GM12878 (cell line): ENCODE results near the gene PGLYRP4. TPM values are rescaled to one million over a fixed set of nuclear protein-coding genes. Genes with fewer than 3 reads are reported as not detected.

Experiments
- ATAC-seq: fragments of 200-7000 bp; cut with Tn5 transposase; 3 replicates; pipeline ENCODE4 v1.9.1; 2020; ENCODE audit warnings: mild to moderate bottlenecking, moderate library complexity
- BruUV-seq: library from RNA; stranded (reverse); fragments of 400-500 nt; replicated peaks from 2 replicates; lab custom pipeline; 2021; lab: Mats Ljungman, UMichigan
- CTCF ChIA-PET: fragments of 300-600 bp; sonication (Branson Sonifier 250); formaldehyde crosslinking; extraction: SDS; loops from one replicate; lab custom pipeline; 2021; ENCODE audit warnings: inconsistent platforms; lab: Yijun Ruan, JAX
- POLR2A ChIA-PET: fragments of 350-600 bp; formaldehyde crosslinking; extraction: SDS; loops from one replicate; lab custom pipeline; 2021; ENCODE audit warnings: inconsistent platforms; lab: Charles Lee
- RAD21 ChIA-PET: fragments of 300-600 bp; sonication (Branson Sonifier 250); formaldehyde crosslinking; loops from one replicate; lab custom pipeline; 2023; ENCODE audit warnings: antibody characterized with exemption; ENCODE audit not compliant: unreplicated experiment; lab: Charles Lee
- SMC1A ChIA-PET: fragments of 300-600 bp; sonication (Branson Sonifier 250); formaldehyde crosslinking; loops from one replicate; lab custom pipeline; 2023; ENCODE audit not compliant: unreplicated experiment, uncharacterized antibody; lab: Charles Lee
- DNase-seq: peaks from one replicate; pipeline ENCODE4 v3.0.0-alpha.2; 2011; ENCODE audit warnings: low read depth, low spot score
- FAIRE-seq: peaks from 3 replicates; lab custom pipeline; 2011; peaks lifted over from hg19 to GRCh38; lab: Jason Lieb, UNC
- H2AFZ ChIP-seq: 2 replicates; pipeline ENCODE4 v1.6.0; 2011; ENCODE audit warnings: low read depth, low read length, control low read depth; ENCODE audit not compliant: control insufficient read depth
- H3K27ac ChIP-seq: 2 replicates; pipeline ENCODE4 v1.5.1; 2011; ENCODE audit warnings: control low read depth; ENCODE audit not compliant: control insufficient read depth, insufficient read depth
- H3K27me3 ChIP-seq, 2 experiments: replicated peaks in 1 of 2; 2 replicates each; pipeline versions ENCODE4 v1.6.0 to v1.6.1; 2011; ENCODE audit warnings: low read length in 1 of 2; ENCODE audit not compliant: control insufficient read depth in 2 of 2, insufficient read depth in 2 of 2
- H3K36me3 ChIP-seq, 2 experiments: 2 replicates each; pipeline ENCODE4 v1.5.1; 2011; ENCODE audit warnings: low read length in 1 of 2; ENCODE audit not compliant: control insufficient read depth in 2 of 2, insufficient read depth in 2 of 2
- H3K4me1 ChIP-seq: 2 replicates; pipeline ENCODE4 v1.6.1; 2011; ENCODE audit warnings: mild to moderate bottlenecking, low read length, moderate library complexity, mixed read lengths; ENCODE audit not compliant: control insufficient read depth, insufficient read depth
- H3K4me2 ChIP-seq: 2 replicates; pipeline ENCODE4 v1.6.0; 2011; ENCODE audit warnings: control low read depth; ENCODE audit not compliant: control insufficient read depth, insufficient read depth
- H3K4me3 ChIP-seq: fragments of 200-600 bp; sonication (generic); 2 replicates; pipeline ENCODE4 v1.5.1; 2016
- H3K79me2 ChIP-seq: 2 replicates; pipeline ENCODE4 v1.6.0; 2011; ENCODE audit warnings: low read length; ENCODE audit not compliant: control insufficient read depth, insufficient read depth
- H3K9ac ChIP-seq: 2 replicates; pipeline ENCODE4 v1.8.0; 2011; ENCODE audit warnings: low read length, control low read depth, mixed read lengths; ENCODE audit not compliant: control insufficient read depth, insufficient read depth
- H3K9me3 ChIP-seq: replicated peaks from 3 replicates; pipeline ENCODE4 v1.5.1; 2011; ENCODE audit warnings: mild to moderate bottlenecking, low read length; ENCODE audit not compliant: control insufficient read depth, insufficient read depth
- H4K20me1 ChIP-seq: 2 replicates; pipeline ENCODE4 v1.6.0; 2011; ENCODE audit not compliant: control insufficient read depth, insufficient read depth
- CTCF ChIP-seq, 3 experiments: IDR thresholded peaks in 2 of 3; conservative IDR thresholded peaks in 1 of 3; 2 replicates each; pipeline ENCODE4 v1.5.1; 2011; ENCODE audit warnings: low read depth in 3 of 3, low read length in 3 of 3, mild to moderate bottlenecking in 3 of 3, control low read depth in 2 of 3, moderate library complexity in 2 of 3, inconsistent platforms in 1 of 3, mixed read lengths in 1 of 3; ENCODE audit not compliant: control insufficient read depth in 2 of 3, insufficient read depth in 1 of 3; ENCODE audit errors: extremely low read depth in 1 of 3
- EP300 ChIP-seq, 2 experiments: fragments of 150-350 bp in 1 of 2; IDR thresholded peaks; 2 replicates each; pipeline ENCODE4 v1.6.1; 2011 to 2012; ENCODE audit warnings: low read depth in 2 of 2, low read length in 2 of 2, borderline replicate concordance in 1 of 2, improper control_type of control experiment in 1 of 2, inconsistent platforms in 1 of 2; ENCODE audit not compliant: control insufficient read depth in 1 of 2
- RAD21 ChIP-seq: IDR thresholded peaks from 2 replicates; pipeline ENCODE4 v1.6.1; 2011; ENCODE audit warnings: mild to moderate bottlenecking, low read depth, low read length, moderate library complexity; ENCODE audit not compliant: insufficient read depth
- ZNF384 ChIP-seq: IDR thresholded peaks from 2 replicates; pipeline ENCODE4 v1.6.1; 2012; ENCODE audit warnings: low read depth, mild to moderate bottlenecking, low read length, improper control_type of control experiment, borderline replicate concordance
- WGBS: methylation state at CpG from one replicate; pipeline ENCODE4 v1.1.6; 2016; ENCODE audit warnings: low lambda C conversion rate; ENCODE audit not compliant: insufficient replicate concordance, insufficient coverage; ENCODE audit errors: missing lambda C conversion rate; 5-methylcytosine and 5-hydroxymethylcytosine counted together
- in situ Hi-C: fragments of 300-500 bp; cut with MboI; formaldehyde crosslinking; loops from 9 replicates; pipeline ENCODE4 v1.14.3; 2018; ENCODE audit warnings: mixed read lengths
- intact Hi-C: fragments of 100-400 bp; cut with micrococcal nuclease; formaldehyde crosslinking; loops from one replicate; pipeline ENCODE4 v1.14.2; 2022; ENCODE audit not compliant: unreplicated experiment
- polyA plus RNA-seq, 11 experiments: library from polyadenylated mRNA; depleted of rRNA in 4 of 11; unstranded in 6 of 11; stranded (reverse) in 5 of 11; fragments of >200 nt; fragmentation: Nextera tagmentation in 4 of 11; fragmentation: Illumina TruSeq in 1 of 11; extraction: Ambion mirVana in 4 of 11; extraction: Trizol in 1 of 11; gene quantifications; 1 replicate in 1 of 11; 2 replicates in 10 of 11; pipeline versions ENCODE4 v1.2.1 to v1.2.3, GENCODE V29; 2011 to 2016; ENCODE audit warnings: inconsistent platforms in 2 of 11, missing spikeins in 2 of 11, low read depth in 1 of 11
- total RNA-seq, 4 experiments: library from RNA; depleted of rRNA in 3 of 4; stranded (reverse); fragments of >200 nt in 3 of 4; fragmentation: Illumina TruSeq in 1 of 4; extraction: Trizol in 1 of 4; gene quantifications; 2 replicates each; pipeline versions ENCODE4 v1.2.1 to v1.2.3, GENCODE V29; 2013 to 2021

The PGLYRP4 gene
- total and polyA plus RNA-seq, 10 of the 15 experiments (the other 5 are each of a cell fraction or from before 2014, with no cell fraction given) = 0.22 to 3.0 (median 0.44) TPM

- no peaks in the 10 kb centered on the region for H3K27me3 ChIP-seq
- DNase-seq (no peak), ATAC-seq (no peak), FAIRE-seq (no peak)
- TF ChIP-seq EP300 (IDR thresholded peaks at IDR 0.05; ENCODE audit: borderline replicate concordance in 1 of 2, control insufficient read depth in 1 of 2, low read depth in 2 of 2, low read length in 2 of 2) = no peak
- peak; percentile 59 for TF ChIP-seq RAD21
- TF ChIP-seq ZNF384 = no peak
- peak in 2 of 3 experiments; percentile 25 to 36; a peak in 3 of 6 replicates for TF ChIP-seq CTCF (IDR thresholded peaks at IDR 0.05 in 2 of 3, conservative IDR thresholded peaks at IDR 0.05 in 1 of 3; ENCODE audit: control insufficient read depth in 2 of 3, extremely low read depth in 1 of 3, insufficient read depth in 1 of 3, low read depth in 3 of 3, low read length in 3 of 3)
- intact Hi-C loops (no loop called here), in situ Hi-C loops (no loop called here)
- H3K9ac ChIP-seq = no peak within 1 kb of the TSS
- no peak within 1 kb of the TSS for H2AFZ ChIP-seq
- ChIA-PET POLR2A (interaction anchor here (1.2 kb wide), 1 partner anchor 39 kb away, joined by 3 read pairs; no protein-coding TSS in a partner anchor), RAD21 (interaction anchor here (0.7 to 2.1 kb wide), 6 partner anchors 13 to 42 kb away, joined by 3 to 6 read pairs (median 4); partner anchors contain the start of gene PGLYRP4), CTCF (interaction anchor here (0.7 to 5.1 kb wide), 11 partner anchors 15 to 316 kb away, joined by 3 to 40 read pairs (median 3); no protein-coding TSS in a partner anchor), SMC1A (interaction anchor here (0.8 to 3.1 kb wide), 10 partner anchors 8 to 198 kb away, joined by 3 to 14 read pairs (median 4); no protein-coding TSS in a partner anchor)
- no peak within 1 kb of the TSS for H3K4me2 ChIP-seq
- no peaks in the 10 kb centered on the region for H3K9me3 ChIP-seq
- no TSS peak for BruUV-seq
- no peaks in the 10 kb centered on the region for H3K4me1 ChIP-seq
- no peaks in the 10 kb centered on the region for H3K79me2 ChIP-seq
- H3K27ac ChIP-seq = no peak within 1 kb of the TSS
- H3K36me3 ChIP-seq = no peaks in the 10 kb centered on the region
- 22% methylated on average over 4 of the region's 4 CpGs for WGBS
- H4K20me1 ChIP-seq = no peaks in the 10 kb centered on the region
- no peak within 1 kb of the TSS for H3K4me3 ChIP-seq
Measured at GRCh38 chr1:153312570-153313186, 36.0 kb downstream of the PGLYRP4 start, which contains the start of gene PGLYRP3. Gene PGLYRP3, minus strand, starts transcription at chr1:153312952. Its CDS starts 2,287 bp downstream, at chr1:153310665.
